Measurements from ENCODE around the gene NTRK2.

NTRK2 gene

GRCh38 chr9:84950879-84951811, 281.6 kb downstream of the NTRK2 start:
- H3K4me1 ChIP-seq (ENCODE audit: control insufficient read depth, insufficient read depth, low read length, poor library complexity, severe bottlenecking) = no peaks in the 10 kb centered on the region
- 87 to 90% methylated on average over 7 of the region's 9 CpGs for WGBS, 2 experiments (ENCODE audit: insufficient coverage in 2 of 2)
- H3K9me3 ChIP-seq (ENCODE audit: control insufficient read depth, low read length) = no peaks in the 10 kb centered on the region
- H3K4me3 ChIP-seq (ENCODE audit: extremely low read depth, insufficient read depth, low read length, poor library complexity, severe bottlenecking) = no peak overlapping the region
- H3K27ac ChIP-seq (ENCODE audit: low read depth, low read length, severe bottlenecking) = no peak overlapping the region
- no peaks in the 10 kb centered on the region for H3K36me3 ChIP-seq (ENCODE audit: control insufficient read depth, insufficient read depth, low read length)

GRCh38 chr9:84953252-84953773, 283.8 kb downstream of the NTRK2 start:
- Histone ChIP-seq H3K4me1 (ENCODE audit: control insufficient read depth, insufficient read depth, low read length, poor library complexity, severe bottlenecking) (no peaks in the 10 kb centered on the region), H3K27ac (ENCODE audit: low read depth, low read length, severe bottlenecking) (no peak overlapping the region), H3K9me3 (ENCODE audit: control insufficient read depth, low read length) (no peaks in the 10 kb centered on the region), H3K36me3 (ENCODE audit: control insufficient read depth, insufficient read depth, low read length) (no peaks in the 10 kb centered on the region), H3K4me3 (ENCODE audit: extremely low read depth, insufficient read depth, low read length, poor library complexity, severe bottlenecking) (no peak overlapping the region)
- 100% methylated on average over 1 of the region's 3 CpGs for WGBS, 2 experiments (ENCODE audit: insufficient coverage in 2 of 2)

GRCh38 chr9:84953797-84954705, 284.5 kb downstream of the NTRK2 start:
- Histone ChIP-seq H3K4me1 (ENCODE audit: control insufficient read depth, insufficient read depth, low read length, poor library complexity, severe bottlenecking) (no peaks in the 10 kb centered on the region), H3K27ac (ENCODE audit: low read depth, low read length, severe bottlenecking) (no peak overlapping the region), H3K4me3 (ENCODE audit: extremely low read depth, insufficient read depth, low read length, poor library complexity, severe bottlenecking) (no peak overlapping the region), H3K9me3 (ENCODE audit: control insufficient read depth, low read length) (no peaks in the 10 kb centered on the region), H3K36me3 (ENCODE audit: control insufficient read depth, insufficient read depth, low read length) (no peaks in the 10 kb centered on the region)
- 32 to 34% methylated on average over 10 to 19 of the region's 21 CpGs for WGBS, 2 experiments (ENCODE audit: insufficient coverage in 2 of 2)

GRCh38 chr9:84955155-84955554, 285.6 kb downstream of the NTRK2 start:
- Histone ChIP-seq H3K9me3 (ENCODE audit: control insufficient read depth, low read length) (no peaks in the 10 kb centered on the region), H3K36me3 (ENCODE audit: control insufficient read depth, insufficient read depth, low read length) (no peaks in the 10 kb centered on the region), H3K27ac (ENCODE audit: low read depth, low read length, severe bottlenecking) (no peak overlapping the region), H3K4me3 (ENCODE audit: extremely low read depth, insufficient read depth, low read length, poor library complexity, severe bottlenecking) (no peak overlapping the region), H3K4me1 (ENCODE audit: control insufficient read depth, insufficient read depth, low read length, poor library complexity, severe bottlenecking) (no peaks in the 10 kb centered on the region)
- 94 to 95% methylated on average over 17 to 18 of the region's 18 CpGs for WGBS, 2 experiments (ENCODE audit: insufficient coverage in 2 of 2)

- Histone ChIP-seq H3K27ac (ENCODE audit: low read depth, low read length, severe bottlenecking) (no peak overlapping the region), H3K9me3 (ENCODE audit: control insufficient read depth, low read length) (no peaks in the 10 kb centered on the region), H3K36me3 (ENCODE audit: control insufficient read depth, insufficient read depth, low read length) (no peaks in the 10 kb centered on the region), H3K4me3 (ENCODE audit: extremely low read depth, insufficient read depth, low read length, poor library complexity, severe bottlenecking) (no peak overlapping the region), H3K4me1 (ENCODE audit: control insufficient read depth, insufficient read depth, low read length, poor library complexity, severe bottlenecking) (no peaks in the 10 kb centered on the region)
- WGBS, 2 experiments (ENCODE audit: insufficient coverage in 2 of 2) = 100% methylated on average over 1 of the region's 4 CpGs; no CpG with 5 or more reads in 1 of the 2 experiments
Measured at GRCh38 chr9:84955971-84956370, 286.4 kb downstream of the NTRK2 start.

- Histone ChIP-seq H3K4me1 (ENCODE audit: control insufficient read depth, insufficient read depth, low read length, poor library complexity, severe bottlenecking) (no peaks in the 10 kb centered on the region), H3K36me3 (ENCODE audit: control insufficient read depth, insufficient read depth, low read length) (no peaks in the 10 kb centered on the region), H3K9me3 (ENCODE audit: control insufficient read depth, low read length) (no peaks in the 10 kb centered on the region), H3K27ac (ENCODE audit: low read depth, low read length, severe bottlenecking) (no peak overlapping the region), H3K4me3 (ENCODE audit: extremely low read depth, insufficient read depth, low read length, poor library complexity, severe bottlenecking) (no peak overlapping the region)
- WGBS, 2 experiments (ENCODE audit: insufficient coverage in 2 of 2) = 78% methylated on average over 5 of the region's 5 CpGs; no CpG with 5 or more reads in 1 of the 2 experiments
Measured at GRCh38 chr9:84959339-84959738, 289.8 kb downstream of the NTRK2 start.

- Histone ChIP-seq H3K36me3 (ENCODE audit: control insufficient read depth, insufficient read depth, low read length) (no peaks in the 10 kb centered on the region), H3K4me1 (ENCODE audit: control insufficient read depth, insufficient read depth, low read length, poor library complexity, severe bottlenecking) (no peaks in the 10 kb centered on the region), H3K4me3 (ENCODE audit: extremely low read depth, insufficient read depth, low read length, poor library complexity, severe bottlenecking) (no peak overlapping the region), H3K9me3 (ENCODE audit: control insufficient read depth, low read length) (no peaks in the 10 kb centered on the region), H3K27ac (ENCODE audit: low read depth, low read length, severe bottlenecking) (no peak overlapping the region)
- WGBS, 2 experiments (ENCODE audit: insufficient coverage in 2 of 2) = 86 to 90% methylated on average over 11 to 12 of the region's 15 CpGs
Measured at GRCh38 chr9:84966876-84967830, 297.6 kb downstream of the NTRK2 start.

GRCh38 chr9:84969084-84969483, 299.6 kb downstream of the NTRK2 start:
- no peaks in the 10 kb centered on the region for H3K36me3 ChIP-seq (ENCODE audit: control insufficient read depth, insufficient read depth, low read length)
- H3K27ac ChIP-seq (ENCODE audit: low read depth, low read length, severe bottlenecking) = no peak overlapping the region
- no peak overlapping the region for H3K4me3 ChIP-seq (ENCODE audit: extremely low read depth, insufficient read depth, low read length, poor library complexity, severe bottlenecking)
- H3K9me3 ChIP-seq (ENCODE audit: control insufficient read depth, low read length) = no peaks in the 10 kb centered on the region
- no peaks in the 10 kb centered on the region for H3K4me1 ChIP-seq (ENCODE audit: control insufficient read depth, insufficient read depth, low read length, poor library complexity, severe bottlenecking)
- 88 to 100% methylated on average over 1 to 3 of the region's 4 CpGs for WGBS, 2 experiments (ENCODE audit: insufficient coverage in 2 of 2)

GRCh38 chr9:84969736-84970135, 300.2 kb downstream of the NTRK2 start:
- no peak overlapping the region for H3K27ac ChIP-seq (ENCODE audit: low read depth, low read length, severe bottlenecking)
- H3K4me1 ChIP-seq (ENCODE audit: control insufficient read depth, insufficient read depth, low read length, poor library complexity, severe bottlenecking) = no peaks in the 10 kb centered on the region
- no peak overlapping the region for H3K4me3 ChIP-seq (ENCODE audit: extremely low read depth, insufficient read depth, low read length, poor library complexity, severe bottlenecking)
- no peaks in the 10 kb centered on the region for H3K9me3 ChIP-seq (ENCODE audit: control insufficient read depth, low read length)
- H3K36me3 ChIP-seq (ENCODE audit: control insufficient read depth, insufficient read depth, low read length) = no peaks in the 10 kb centered on the region
- 86 to 100% methylated on average over 1 of the region's 2 CpGs for WGBS, 2 experiments (ENCODE audit: insufficient coverage in 2 of 2)

GRCh38 chr9:84970432-84970831, 300.9 kb downstream of the NTRK2 start:
- no peaks in the 10 kb centered on the region for H3K9me3 ChIP-seq (ENCODE audit: control insufficient read depth, low read length)
- WGBS, 2 experiments (ENCODE audit: insufficient coverage in 2 of 2) = 90% methylated on average over 2 of the region's 2 CpGs; no CpG with 5 or more reads in 1 of the 2 experiments
- no peak overlapping the region for H3K27ac ChIP-seq (ENCODE audit: low read depth, low read length, severe bottlenecking)
- H3K4me1 ChIP-seq (ENCODE audit: control insufficient read depth, insufficient read depth, low read length, poor library complexity, severe bottlenecking) = no peaks in the 10 kb centered on the region
- no peak overlapping the region for H3K4me3 ChIP-seq (ENCODE audit: extremely low read depth, insufficient read depth, low read length, poor library complexity, severe bottlenecking)
- no peaks in the 10 kb centered on the region for H3K36me3 ChIP-seq (ENCODE audit: control insufficient read depth, insufficient read depth, low read length)

Data from mesodermal cell (in vitro differentiated cells).